ENCODE measurements around the gene BANP. TPM values are rescaled to one million over a fixed set of nuclear protein-coding genes. Genes with fewer than 3 reads are reported as not detected.

BANP gene
- total and polyA plus RNA-seq, 2 donors (not counting 3 experiments of a cell fraction or from before 2014, with no cell fraction given), result 22.4 to 33.8 TPM

DNA sequence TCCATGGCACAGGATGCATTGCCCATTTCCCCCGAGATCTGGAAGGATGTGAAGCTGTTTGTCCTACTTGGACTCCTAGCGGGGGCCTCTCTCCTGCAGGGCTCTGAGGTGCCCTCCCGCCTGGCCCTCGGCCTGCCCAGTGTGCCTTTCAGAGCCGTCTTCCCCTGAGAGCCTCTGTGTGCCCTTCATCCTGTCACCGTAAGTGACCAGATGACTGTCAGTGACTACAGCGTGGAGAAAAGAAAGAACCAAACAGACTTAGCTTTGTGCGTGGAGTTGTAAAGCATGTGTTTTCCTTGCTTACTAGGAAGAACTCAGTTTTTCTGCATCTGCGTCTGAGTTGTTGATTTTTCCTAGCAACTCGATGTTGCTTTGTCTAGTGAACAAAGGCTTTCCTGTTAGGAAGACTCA lies 56.1 kb downstream of the BANP start:
- POLR2A ChIA-PET, result no interaction called here
- no peaks in the 10 kb centered on the region for H3K9me3 ChIP-seq (replicated peaks; ENCODE audit: control insufficient read depth, insufficient read depth, low read length)
- H3K27me3 ChIP-seq (ENCODE audit: control insufficient read depth in 2 of 2, insufficient read depth in 2 of 2, low read length in 2 of 2), result no peaks in the 10 kb centered on the region
- CTCF ChIA-PET, result no interaction called here
- no peaks in the 10 kb centered on the region for H4K20me1 ChIP-seq (replicated peaks; ENCODE audit: control insufficient read depth, extremely low read depth, insufficient read depth, low read length)
- peak overlapping the region; percentile 12 for H3K27ac ChIP-seq (ENCODE audit: insufficient read depth, low read depth, low read length)
- H3K79me2 ChIP-seq (ENCODE audit: control insufficient read depth, insufficient read depth, low read length), result no peaks in the 10 kb centered on the region
- H3K4me1 ChIP-seq (ENCODE audit: control insufficient read depth, extremely low read depth, insufficient read depth, low read length), result no peaks in the 10 kb centered on the region
- no peaks in the 10 kb centered on the region for H3K9me1 ChIP-seq (replicated peaks; ENCODE audit: control insufficient read depth, extremely low read depth, insufficient read depth, low read length)
- FAIRE-seq (no peak), DNase-seq (ENCODE audit: low read depth, low spot score) (peak; percentile 31)
- peaks cover 0 to 15% of the 10 kb centered on the region in 2 experiments for H3K36me3 ChIP-seq (ENCODE audit: control insufficient read depth in 2 of 2, extremely low read depth in 1 of 2, insufficient read depth in 2 of 2, low read length in 2 of 2)
- no peak overlapping the region for H3K4me2 ChIP-seq (ENCODE audit: insufficient read depth, low read length)
- BruUV-seq (replicated peaks), result no TSS peak
- H3K9ac ChIP-seq (replicated peaks; ENCODE audit: extremely low read depth, insufficient read depth, low read length), result no peak overlapping the region
- TF ChIP-seq MYC (IDR thresholded peaks at IDR 0.05; ENCODE audit: low read depth, low read length), result no peak
- no peak for TF ChIP-seq GATA2 (IDR thresholded peaks at IDR 0.05; ENCODE audit: insufficient read depth, insufficient read length, low read depth, low read length)
- TF ChIP-seq JUN (IDR thresholded peaks at IDR 0.05; ENCODE audit: borderline replicate concordance, insufficient read depth, insufficient read length, low read depth), result no peak
- no peak for TF ChIP-seq POLR2A (IDR thresholded peaks at IDR 0.05; ENCODE audit: low read depth, low read length)
- TF ChIP-seq CTCF (IDR thresholded peaks at IDR 0.05; ENCODE audit: extremely low read depth in 1 of 2, insufficient read depth in 1 of 2, low read depth in 1 of 2, low read length in 2 of 2), result no peak
- no peak for TF ChIP-seq EZH2 (IDR thresholded peaks at IDR 0.05; ENCODE audit: borderline replicate concordance, low read depth, low read length, severe bottlenecking)
- TF ChIP-seq FOS (IDR thresholded peaks at IDR 0.05; ENCODE audit: borderline replicate concordance, insufficient read depth, low read length), result no peak
- TF ChIP-seq POLR2AphosphoS5 (IDR thresholded peaks at IDR 0.05; ENCODE audit: insufficient read depth, low read depth, low read length), result no peak
- TF ChIP-seq MAX (IDR thresholded peaks at IDR 0.05; ENCODE audit: insufficient read depth, insufficient read length), result no peak
- no peak overlapping the region for H3K4me3 ChIP-seq (replicated peaks in 1 of 3; ENCODE audit: insufficient read depth in 1 of 3, low read depth in 1 of 3, low read length in 3 of 3)
- dilution Hi-C loops (cut with MboI; ENCODE audit: extremely low pct_ligation_motif_present, low sequenced_read_pairs) (no loop called here), intact Hi-C loops (cut with micrococcal nuclease) (no loop called here)
- no peak overlapping the region for H2AFZ ChIP-seq (ENCODE audit: low read depth, low read length)

All from endothelial cell of umbilical vein (primary cell).